Kidney tubule cell (primary cell): ENCODE data around the gene TTC23L.
"Not testable (repeated sequence)": the region's sequence is repeated elsewhere in the genome, so short reads cannot be mapped to it uniquely, and the experiment has no call there.

Experiments
- DNase-seq: peaks from one replicate; pipeline ENCODE4 v3.0.0-alpha.2; 2018; ENCODE audit warnings: low spot score

The TTC23L gene

DNA sequence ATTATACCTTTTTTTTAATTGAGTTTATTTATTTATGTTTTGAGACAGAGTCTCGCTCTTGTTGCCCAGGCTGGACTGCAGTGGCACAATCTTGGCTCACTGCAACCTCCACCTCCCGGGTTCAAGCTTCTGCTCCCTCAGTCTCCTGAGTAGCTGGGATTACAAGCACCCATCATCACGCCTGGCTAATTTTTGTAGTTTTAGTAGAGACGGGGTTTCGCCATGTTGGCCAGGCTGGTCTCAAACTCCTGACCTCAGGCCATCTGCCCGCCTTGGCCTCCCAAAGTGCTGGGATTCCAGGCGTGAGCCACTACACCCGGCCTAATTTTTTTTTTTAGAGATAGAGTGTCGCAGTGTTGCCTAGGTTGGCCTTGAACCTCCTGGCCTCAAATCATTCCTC is 84.3 kb downstream of the TTC23L start:
- not testable (repeated sequence) for DNase-seq

GRCh38 chr5:34923694-34924461 is 84.9 kb downstream of the TTC23L start:
- peak; percentile 85 for DNase-seq

DNA sequence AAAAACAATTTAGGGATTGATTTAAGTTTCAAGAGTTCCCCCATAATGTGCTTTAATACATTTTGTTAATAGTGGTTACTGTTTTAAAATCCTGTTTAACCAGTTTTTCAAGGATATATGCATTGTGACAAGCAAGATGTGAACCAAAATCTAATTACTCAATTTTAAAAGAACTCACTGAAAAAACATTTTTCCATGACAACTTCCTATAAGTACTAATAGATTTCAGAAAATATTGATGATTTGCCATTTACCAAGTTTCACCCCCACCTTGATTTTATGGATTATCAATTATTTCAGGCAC is 85.5 kb downstream of the TTC23L start:
- DNase-seq: no peak

DNA sequence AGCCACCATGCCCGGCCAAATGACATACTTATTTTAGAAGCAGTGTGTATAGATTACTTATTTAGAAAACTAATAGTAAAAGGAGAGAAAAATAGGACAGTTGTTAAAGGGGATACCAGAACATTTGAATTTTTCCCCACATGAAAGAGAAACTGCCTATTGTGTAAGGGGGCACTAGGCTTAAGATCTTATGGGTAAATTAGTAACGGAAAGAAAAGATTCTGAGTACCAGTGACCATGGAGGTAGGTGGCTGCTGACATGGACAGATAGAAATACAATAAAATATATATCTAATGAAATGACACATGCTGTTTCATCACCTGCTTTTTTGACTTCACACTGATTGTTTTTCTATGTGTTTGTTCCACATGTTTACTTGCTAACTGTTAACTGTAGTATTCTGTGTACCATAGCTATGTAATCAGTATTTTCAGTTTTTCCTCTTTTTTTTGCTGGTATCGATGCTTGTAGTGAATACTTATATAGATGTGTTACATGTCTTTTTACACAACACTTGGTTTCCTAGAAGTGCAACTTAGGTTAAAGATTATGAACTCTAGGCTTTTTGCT is 87.4 kb downstream of the TTC23L start:
- no peak for DNase-seq

GRCh38 chr5:34927785-34928184 is 88.8 kb downstream of the TTC23L start:
- DNase-seq: no peak

DNA sequence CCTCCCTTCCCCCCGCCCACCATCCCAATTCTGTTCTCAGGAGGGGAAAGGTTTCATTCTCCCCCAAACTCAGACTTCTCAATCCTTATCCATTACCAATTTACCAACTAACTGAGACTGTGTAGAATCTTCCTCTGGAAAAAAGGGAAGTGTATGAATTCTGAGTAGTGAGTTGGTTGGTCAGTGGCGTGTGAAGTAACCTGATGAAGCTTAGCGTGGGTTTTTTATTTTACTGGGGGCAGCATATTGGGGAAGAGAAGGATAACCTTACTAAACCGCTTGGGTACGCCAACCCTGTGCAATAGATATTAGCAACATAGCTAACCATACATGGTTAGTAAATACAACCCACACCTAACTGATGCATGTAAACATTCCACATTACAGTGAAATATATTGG is 89.3 kb downstream of the TTC23L start:
- no peak for DNase-seq

- DNase-seq: peak; percentile 98
These were observed 90.3 kb downstream of the TTC23L start, which contains the start of gene DNAJC21 for GRCh38 chr5:34929134-34929719. Gene DNAJC21, plus strand, starts transcription at chr5:34929559. Its CDS starts 261 bp downstream, at chr5:34929820.

GRCh38 chr5:34929720-34930461 is 90.9 kb downstream of the TTC23L start:
- DNase-seq: peak; percentile 93

- peak; percentile 29 for DNase-seq
These were observed 91.5 kb downstream of the TTC23L start for GRCh38 chr5:34930462-34930844.

DNA sequence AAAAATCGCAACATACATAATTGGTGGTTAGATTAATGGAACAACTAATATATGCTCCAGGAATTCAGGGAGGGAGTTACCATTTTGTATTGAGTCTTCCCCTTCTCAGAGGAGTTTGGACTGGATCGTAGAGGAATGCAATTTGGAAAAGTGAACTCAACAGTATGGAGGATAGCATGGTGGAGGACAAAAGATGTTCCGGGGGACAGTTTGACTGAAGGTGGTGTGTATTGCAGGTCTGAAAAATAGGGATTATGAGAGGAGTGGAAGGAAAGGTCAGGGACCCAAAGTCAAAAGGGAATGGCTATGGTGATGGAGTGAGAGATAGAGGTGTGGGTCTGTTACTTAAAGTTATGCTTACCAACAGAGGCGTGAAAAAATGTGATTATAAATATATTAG is 91.9 kb downstream of the TTC23L start:
- no peak for DNase-seq

DNA sequence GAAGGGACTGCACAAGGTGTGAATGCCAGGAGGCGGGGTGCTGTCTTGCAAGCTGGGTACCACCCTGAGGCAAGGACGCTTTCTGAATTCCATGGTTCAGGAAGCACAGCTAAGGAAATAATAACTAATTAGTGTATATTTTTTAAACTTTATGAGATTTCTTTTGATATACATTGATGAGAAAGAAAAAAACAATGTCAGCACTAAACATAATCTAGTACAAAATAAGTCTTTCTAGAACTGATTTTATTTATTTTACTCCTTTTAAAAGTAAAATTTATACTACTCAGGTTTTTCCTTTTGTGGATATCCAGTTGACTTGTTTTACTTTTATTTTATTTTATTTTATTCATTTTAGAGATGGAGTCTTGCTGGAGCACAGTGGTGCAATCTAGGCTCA is 94.0 kb downstream of the TTC23L start:
- DNase-seq: no peak

GRCh38 chr5:34941936-34942335 is 103.0 kb downstream of the TTC23L start:
- no peak for DNase-seq

- DNase-seq: no peak
These were observed 105.1 kb downstream of the TTC23L start for GRCh38 chr5:34944044-34944443.

DNA sequence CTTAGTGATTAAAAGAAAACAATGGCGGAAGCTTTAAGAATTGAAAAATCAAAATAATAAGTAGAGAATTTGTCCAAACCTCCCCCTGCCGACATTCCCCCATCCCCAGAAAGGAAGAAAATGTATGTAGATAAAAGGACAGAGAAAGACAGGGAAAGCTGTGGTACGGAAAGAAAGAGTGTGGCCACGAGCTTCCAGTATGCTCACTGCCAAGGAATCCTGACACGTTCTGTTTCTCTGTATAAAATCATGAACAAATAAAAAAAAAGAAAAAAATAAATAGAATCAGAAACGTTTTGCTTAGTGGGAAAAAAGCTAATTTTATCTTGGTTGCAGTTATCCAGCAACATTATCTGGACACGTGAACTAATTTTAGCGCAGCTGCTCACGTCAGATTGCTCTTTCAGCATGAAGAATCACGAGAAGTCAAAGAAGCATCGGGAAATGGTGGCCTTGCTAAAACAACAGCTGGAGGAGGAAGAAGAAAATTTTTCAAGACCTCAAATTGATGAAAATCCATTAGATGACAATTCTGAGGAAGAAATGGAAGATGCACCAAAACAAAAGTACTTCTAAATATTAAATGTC is 105.6 kb downstream of the TTC23L start:
- no peak for DNase-seq
